ENCODE data around the gene DYNC1I1. TPM values are rescaled to one million over a fixed set of nuclear protein-coding genes. Genes with fewer than 3 reads are reported as not detected.

The DYNC1I1 gene
- total RNA-seq: 39.0 TPM
- long read RNA-seq, transcript DYNC1I1-202 (16 exons, 2,843 nt): major isoform, 49 of 123 reads
- long read RNA-seq, transcript DYNC1I1-201 (17 exons, 2,950 nt): minor isoform, 5 of 123 reads
- long read RNA-seq, transcript DYNC1I1-205 (17 exons, 2,947 nt): minor isoform, 46 of 123 reads
- long read RNA-seq, partial matches to known transcripts: 7 of 123 reads
- long read RNA-seq, other reads (novel, unspliced or antisense): 14 of 123 reads

DNA sequence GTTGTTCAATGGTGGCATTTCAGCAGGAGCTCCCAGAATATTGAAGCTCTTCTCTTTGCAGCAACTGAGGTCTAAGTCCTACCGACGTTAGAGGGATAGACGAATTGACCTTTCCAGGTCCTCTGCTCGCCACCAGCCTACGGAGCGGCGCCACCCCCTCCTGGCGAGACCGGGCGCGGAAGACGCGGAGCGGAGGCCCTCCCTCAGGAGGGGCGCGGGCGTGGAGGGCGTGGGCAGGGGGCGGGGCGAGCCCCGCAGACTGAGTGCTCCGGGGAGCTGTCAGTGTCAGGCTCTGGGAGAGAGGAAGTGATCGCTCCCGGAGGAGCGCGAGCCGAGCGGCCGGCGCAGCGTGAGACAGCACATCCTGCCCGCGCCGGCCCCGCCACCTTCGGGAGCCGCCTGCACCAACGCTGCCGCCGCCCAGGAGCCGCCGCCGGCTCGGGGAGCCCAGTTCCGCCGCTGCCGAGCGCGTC is at the start of gene DYNC1I1:
DYNC1I1 (plus strand) TSS at position 257 of the 473 bp plus-strand sequence. CDS start 32,176 bp downstream, outside the sequence.
- ATAC-seq: peak; percentile 98
- intact Hi-C loops (cut with micrococcal nuclease): no loop called here
- DNase-seq: peak; percentile 91

DNA sequence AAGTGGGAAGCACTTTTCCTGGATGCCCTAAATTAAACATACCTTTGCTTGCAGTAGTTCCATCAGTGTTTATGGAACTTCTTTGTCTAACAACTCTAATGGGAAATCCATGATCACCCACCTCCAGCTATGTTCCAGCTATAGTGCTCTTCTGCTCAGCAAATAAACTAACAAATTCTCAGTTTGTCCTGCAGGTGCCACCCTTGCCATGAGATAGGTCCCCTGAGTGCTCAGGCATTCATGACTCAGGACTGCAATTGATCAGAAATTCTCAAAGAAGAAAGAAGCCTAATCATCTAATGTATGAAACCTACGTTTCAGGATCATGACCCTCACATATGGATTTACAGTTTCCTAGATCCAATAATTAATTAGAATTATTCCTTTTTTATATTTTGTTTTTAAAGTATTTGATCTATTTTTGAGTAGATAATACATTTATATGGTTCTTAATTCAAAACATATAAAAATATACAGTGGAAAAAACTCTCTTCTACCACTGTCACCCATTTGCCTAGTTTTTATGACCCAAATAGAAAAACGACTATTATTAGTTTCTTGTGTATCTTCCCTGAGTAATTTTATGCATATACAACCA is 48.7 kb upstream of the DYNC1I1 start:
- DNase-seq (no peak), ATAC-seq (peak; percentile 81)
- intact Hi-C loops (cut with micrococcal nuclease): loop anchor here (5.0 kb wide), 1 partner anchor 149 kb away; no protein-coding TSS in a partner anchor

DNA sequence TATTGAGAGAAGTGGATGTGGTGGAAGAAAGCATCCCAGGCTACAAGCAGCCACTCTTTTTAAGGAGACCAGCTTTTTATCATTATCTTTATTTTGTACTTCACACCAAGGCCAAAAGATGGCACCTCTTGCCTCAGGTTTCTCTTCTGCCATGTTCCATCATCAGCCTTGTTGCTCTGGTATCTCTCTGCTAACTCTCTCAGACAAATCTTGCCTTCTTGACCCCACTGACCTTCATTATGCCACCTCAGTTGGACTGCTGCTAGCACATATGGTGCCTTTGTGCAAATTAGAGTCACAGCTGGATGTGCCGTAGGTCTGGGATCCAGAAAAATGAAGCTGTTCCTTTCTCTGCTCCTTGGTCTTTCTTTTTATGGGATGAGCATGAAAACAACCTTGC is 47.1 kb upstream of the DYNC1I1 start:
- intact Hi-C loops (cut with micrococcal nuclease): no loop called here
- DNase-seq: no peak
- ATAC-seq: no peak

DNA sequence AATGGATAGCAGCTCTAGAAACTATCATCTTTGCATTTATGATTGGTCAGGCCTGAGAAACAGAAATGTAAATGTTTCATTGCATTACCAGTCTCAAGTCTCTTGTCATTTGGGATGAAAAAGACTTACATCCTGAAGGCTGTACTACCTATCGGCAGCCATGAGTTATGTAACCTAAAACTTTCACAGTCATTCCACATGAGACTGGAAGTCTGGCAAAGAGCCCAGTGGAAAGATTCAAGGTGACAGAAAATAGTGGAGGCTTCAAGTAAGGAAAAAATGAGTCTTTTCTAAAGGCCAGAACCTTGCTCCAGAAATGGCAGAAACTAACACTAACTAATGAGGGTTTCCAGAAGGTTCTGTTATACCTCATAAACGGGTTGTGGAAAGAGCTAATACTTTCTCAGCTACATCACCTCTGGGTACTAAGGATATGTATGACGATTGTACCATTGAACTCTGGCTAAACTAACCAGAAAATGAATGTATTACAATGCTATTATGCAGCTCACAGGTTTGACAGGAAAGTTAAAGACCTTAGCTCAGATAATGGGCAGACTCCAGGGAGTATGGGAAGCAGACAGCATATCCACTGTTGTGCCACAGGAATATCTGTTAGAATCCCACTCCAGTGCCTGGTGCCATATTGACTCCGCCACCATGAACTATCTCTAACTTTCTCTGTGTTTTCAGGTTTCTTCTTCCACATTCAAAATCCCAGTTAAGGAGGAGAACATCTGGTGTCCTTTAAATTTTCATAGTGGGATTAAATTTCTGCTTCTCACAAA is 41.7 kb upstream of the DYNC1I1 start:
- ATAC-seq (no peak), DNase-seq (no peak)
- intact Hi-C loops (cut with micrococcal nuclease): no loop called here

DNA sequence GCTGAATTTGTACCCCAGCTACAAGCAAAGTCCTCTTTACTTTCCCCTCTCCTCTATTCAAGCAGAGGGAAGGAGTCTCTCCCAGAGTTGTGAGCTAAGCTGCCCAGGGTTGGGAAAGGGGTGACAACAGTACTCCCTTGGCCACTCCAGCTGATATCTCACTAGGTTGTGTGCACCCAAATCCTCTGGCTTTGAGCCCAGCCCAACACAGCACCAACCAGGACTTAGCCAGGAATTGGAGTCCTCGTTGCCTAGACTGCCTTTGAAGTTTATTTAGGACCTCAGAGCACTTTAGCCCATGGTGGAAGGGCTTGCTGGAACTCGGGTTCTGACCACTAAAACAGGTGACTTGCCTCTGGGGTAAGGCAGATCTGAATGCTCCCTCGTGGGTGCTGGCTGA is 35.7 kb upstream of the DYNC1I1 start:
- intact Hi-C loops (cut with micrococcal nuclease): no loop called here
- ATAC-seq (peak; percentile 93), DNase-seq (peak; percentile 47)

DNA sequence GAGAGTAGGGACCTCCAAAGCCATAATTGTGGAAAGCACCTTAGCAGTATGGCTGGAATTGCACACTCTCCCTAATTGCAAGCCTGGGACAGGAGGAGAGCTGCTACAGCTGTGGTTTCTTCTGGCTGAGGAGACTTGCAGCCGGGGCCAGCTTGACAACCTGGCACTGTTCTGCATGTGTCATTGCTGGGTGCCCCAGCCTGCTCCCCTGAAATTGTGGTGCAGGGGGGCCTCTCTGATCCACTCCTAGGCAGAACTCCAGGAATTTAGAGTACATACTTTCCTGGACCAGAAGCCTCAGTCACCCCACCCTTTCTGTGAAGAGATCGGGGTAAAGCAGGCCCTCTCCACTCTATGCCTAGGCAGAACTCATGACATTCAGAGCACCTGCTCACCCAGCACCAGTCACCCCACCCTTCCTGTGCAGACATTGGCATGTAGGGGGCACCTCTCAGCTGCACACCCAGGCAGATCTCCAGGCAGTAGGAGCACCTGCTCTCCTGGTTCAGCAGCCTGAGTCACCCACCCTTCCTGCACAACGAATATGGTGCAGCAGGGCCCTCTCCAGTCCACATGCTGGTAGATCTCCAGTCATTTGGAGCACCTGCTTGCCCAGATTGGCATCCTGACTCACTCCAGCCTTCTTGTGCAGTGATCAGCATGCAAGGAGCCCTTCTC is 34.4 kb upstream of the DYNC1I1 start:
- ATAC-seq (no peak), DNase-seq (no peak)
- intact Hi-C loops (cut with micrococcal nuclease): no loop called here

DNA sequence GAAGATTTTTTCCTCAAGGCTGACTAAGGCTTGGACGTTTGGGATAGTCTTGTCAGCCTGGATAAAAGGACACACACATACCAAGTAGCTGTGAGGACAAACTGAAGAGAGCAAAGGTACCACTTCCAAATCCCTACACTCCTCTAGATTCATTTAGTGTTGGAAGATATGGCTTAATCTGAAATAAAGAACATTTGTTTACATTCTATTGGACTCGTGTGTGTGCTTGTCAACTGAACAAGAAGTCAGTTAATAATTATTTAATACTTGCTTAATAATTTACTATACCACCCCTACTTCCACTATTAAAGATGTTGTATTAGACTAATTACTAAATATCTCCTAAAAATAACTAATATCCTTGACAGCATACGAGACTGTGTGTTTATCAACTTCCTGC is 23.3 kb upstream of the DYNC1I1 start:
- DNase-seq (no peak), ATAC-seq (no peak)
- intact Hi-C loops (cut with micrococcal nuclease): no loop called here

DNA sequence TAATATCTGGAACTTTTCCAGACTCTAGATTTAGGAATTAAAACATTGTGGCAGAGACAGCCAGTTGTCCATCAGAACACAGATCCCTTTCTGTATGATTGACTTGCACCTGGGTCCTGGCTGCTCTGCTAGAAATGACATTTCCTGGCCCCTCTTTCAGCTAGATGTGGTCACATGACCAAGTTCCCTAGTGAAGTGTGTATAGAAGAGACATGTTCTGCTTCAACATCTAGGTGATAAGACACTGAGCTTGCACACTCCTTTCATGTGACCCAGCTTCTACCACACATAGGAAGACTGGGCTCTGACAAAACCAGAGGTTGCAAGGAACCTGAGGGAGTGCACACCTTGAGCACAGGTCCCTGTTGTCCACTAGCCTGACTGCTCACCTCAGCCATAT is 22.8 kb upstream of the DYNC1I1 start:
- ATAC-seq: no peak
- intact Hi-C loops (cut with micrococcal nuclease): no loop called here
- DNase-seq: no peak

DNA sequence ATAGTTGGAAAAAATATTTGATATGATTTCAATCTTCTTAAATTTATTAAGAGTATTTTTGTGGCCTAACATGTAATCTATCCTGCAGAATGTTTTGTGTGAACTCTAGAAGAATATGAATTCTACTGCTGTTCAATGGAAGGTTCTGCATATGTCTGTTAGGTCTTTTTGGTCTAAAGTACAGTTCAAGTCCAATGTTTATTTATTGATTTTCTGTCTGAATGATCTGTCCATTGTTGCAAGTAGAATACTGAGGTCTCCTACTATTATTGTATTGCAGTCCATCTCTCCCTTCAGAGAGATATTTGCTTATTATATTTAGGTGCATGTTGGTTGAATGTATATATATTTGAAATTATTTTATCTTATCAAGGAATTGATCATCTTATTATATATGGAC is 18.9 kb upstream of the DYNC1I1 start:
- intact Hi-C loops (cut with micrococcal nuclease): no loop called here
- no peak for ATAC-seq

DNA sequence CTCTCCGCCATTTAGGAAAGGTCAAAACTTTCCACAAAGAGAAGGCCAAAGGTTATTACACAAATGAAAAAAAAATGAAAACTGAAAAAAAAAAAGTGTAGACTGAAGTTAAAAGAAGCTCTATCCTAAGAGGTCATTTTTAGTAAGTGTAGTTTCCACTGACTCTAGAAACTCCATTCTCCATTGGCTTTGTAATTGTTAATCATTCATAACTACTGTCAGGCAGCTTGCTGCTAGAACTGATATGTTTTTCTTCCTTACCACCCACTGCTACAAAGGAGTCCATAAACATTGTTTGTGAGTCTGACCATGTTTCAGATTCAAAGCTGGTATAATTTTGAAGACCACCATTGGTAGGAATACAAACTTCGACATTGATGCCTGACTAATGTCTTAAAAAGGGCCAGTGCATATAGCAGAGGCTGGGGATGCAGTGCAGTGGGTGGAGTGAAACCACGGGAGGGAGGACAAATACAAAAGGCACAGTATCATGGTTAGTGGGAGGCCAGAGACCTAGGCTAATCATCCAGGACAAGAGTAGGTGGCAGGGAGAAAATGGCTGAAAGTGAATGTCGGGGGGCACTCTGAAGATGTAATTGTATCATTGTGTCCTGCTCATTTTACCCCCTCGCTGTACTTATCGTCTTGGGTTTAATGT is 16.9 kb upstream of the DYNC1I1 start:
- DNase-seq (no peak), ATAC-seq (no peak)
- intact Hi-C loops (cut with micrococcal nuclease): no loop called here

More for the DNA sequence above, 18.9 kb upstream of the DYNC1I1 start:
- DNase-seq: no peak

DNA sequence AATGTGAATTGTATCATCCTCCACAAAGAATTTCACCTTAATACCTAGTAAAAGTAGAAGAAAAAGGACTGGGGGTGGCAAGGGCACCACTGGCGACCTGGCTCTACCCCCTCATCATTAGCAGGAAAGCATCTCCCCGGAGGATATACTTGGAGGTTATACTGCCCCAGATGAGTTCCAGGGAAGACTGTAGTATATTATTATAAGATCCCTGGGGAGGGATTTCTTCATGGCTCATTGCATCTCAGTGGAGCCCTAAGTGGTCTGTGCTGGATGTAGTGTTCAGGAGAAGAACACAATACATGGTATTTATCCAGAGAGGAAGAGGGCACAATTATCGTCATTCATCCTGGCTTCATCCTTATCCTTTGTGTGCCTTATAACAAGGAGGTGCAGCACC is 14.2 kb upstream of the DYNC1I1 start:
- no peak for ATAC-seq
- DNase-seq: no peak
- intact Hi-C loops (cut with micrococcal nuclease): no loop called here

DNA sequence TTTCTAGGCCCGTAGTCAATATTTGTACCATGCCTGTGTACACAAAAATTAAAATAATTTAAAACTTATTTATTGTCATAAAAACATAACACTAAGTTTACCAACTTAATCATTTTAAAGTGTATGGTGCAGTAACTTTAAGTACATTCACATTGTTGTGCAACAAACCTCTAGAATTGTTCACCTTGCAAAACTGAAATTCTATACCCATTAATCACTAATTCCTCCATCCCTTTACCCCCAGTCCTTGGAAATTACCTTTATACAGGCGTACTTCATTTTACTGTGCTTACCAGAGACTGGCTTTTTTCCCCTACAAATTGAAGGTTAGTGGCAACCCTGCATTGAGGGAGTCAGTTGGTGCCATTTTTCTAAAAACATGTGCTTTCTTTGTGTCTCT is 6.3 kb upstream of the DYNC1I1 start:
- intact Hi-C loops (cut with micrococcal nuclease): no loop called here
- DNase-seq (no peak), ATAC-seq (no peak)

DNA sequence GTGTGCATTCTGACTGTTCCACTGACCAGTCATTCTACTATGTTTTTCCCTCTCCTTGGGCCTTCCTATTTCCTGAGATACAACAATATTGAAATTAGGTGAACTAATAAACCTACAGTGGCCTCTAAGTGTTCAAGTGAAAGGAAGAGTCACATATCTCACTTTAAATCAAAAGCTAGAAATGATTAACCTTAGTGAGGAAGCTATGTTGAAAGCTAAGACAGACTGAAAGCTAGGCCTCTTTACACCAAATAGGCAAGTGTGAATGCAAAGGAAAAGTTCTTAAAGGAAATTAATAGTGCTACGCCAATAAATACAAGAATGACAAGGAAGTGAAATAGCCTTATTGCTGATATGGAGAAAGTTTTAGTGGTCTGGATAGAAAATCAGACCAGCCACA is 5.7 kb upstream of the DYNC1I1 start:
- intact Hi-C loops (cut with micrococcal nuclease): no loop called here
- DNase-seq: no peak
- no peak for ATAC-seq

DNA sequence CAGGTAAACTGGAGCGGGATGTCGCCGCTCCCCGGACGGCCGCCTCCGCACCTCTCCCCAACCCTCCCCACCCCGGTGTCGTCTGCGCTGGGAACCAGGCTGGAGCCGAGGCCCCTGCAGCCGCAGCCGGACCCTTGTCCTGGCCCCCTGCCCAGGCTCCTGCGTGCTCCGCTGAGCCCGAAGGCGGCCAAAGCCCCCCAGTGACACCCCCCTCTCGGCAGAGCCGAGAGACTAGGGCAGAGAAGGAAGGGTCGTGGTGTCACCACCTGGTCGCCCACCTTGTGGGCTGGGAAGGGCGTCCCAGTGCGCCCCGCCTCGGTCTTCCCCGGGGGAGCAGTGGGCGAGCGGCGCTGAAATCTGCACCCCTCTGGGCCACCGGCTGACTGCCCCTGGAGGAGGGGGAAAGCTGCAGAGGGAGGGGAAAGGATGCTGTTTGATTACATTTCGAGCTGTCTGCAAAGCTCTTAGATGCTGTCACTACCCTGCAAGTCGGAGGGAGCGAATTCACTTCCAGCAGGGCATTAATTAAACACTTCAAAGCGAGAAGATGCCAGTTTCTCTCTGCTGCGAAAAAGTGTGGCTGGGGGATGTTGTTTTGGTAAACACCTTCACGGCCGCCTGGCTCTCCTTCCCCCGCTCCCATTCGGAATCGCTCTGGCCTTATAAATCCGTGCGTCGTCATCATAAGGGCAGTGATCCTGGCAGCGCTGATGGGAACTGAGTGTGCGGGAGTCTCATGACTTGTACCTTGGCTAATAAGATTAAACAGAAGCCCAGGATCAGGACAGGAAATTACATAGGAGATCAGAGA is 622 bp downstream of the DYNC1I1 start:
- peak; percentile 86 for ATAC-seq
- peak; percentile 70 for DNase-seq
- intact Hi-C loops (cut with micrococcal nuclease): no loop called here

DNA sequence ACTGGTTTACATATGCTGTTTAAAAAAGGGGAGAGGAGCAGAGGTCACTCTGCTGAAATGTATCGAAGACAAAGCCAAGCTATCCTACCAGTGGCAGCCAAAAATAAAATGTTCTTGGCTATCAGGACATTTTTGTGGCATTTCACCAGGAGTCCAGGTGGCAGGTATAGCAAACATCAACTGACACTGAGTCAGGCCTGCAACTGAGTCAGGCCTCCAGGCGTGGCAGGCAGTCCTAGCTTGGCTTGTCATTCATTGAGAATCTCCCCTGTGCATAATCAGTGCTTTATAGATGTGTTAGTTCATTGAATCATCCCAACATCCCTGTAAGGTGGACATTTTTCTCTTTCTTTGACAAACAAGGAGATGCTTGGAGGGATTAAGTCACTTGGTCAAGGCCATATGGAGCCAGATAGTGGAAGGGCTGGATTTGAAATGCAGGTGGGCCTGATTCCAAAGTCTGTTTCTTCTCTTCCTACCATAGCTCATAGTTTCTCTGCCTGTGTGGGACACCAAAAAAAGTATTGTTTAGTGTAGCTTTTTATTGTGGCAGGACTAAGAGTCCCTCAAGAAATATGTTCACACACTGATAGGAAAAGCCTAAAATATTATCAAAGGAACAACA is 4.3 kb downstream of the DYNC1I1 start:
- DNase-seq (no peak), ATAC-seq (no peak)
- intact Hi-C loops (cut with micrococcal nuclease): no loop called here

DNA sequence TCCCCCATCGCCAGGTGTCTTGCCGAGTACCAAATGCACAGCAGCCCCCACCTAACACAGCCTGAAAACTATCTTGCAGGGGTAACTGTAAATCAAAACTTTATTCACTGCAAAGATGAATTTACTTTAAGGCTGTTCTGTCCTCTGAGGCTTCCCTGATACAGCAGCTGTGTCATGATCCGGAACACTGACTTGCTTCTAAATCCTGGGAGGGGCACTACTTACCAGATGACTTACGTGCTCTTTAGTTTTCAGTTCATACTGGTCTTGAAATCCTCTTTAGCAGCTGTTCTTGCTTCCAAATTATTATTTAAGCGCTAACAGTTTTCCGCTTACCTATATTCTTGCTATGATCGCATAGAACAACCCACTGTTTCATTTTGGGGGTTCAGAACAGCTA is 4.9 kb downstream of the DYNC1I1 start:
- ATAC-seq (no peak), DNase-seq (no peak)
- intact Hi-C loops (cut with micrococcal nuclease): no loop called here

DNA sequence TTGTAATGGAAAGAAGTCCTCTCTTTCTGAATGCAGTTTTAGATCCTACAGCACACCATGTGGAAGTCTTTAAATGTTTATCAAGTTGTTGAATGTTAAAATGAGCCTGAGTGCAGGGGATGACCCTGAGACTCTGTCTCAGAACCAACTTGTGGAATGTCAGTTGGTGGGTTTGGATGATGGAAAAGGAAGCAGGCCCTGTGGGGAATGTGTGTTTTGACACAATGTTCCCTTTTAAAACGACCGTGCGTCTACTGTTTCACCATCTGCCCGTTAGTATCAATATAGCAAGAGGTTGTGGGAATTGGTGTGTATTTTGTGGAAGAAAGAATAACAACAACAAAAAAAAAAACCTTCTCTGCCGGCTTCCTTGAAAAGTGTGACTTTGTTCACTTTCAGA is 8.3 kb downstream of the DYNC1I1 start:
- no peak for ATAC-seq
- no peak for DNase-seq

DNA sequence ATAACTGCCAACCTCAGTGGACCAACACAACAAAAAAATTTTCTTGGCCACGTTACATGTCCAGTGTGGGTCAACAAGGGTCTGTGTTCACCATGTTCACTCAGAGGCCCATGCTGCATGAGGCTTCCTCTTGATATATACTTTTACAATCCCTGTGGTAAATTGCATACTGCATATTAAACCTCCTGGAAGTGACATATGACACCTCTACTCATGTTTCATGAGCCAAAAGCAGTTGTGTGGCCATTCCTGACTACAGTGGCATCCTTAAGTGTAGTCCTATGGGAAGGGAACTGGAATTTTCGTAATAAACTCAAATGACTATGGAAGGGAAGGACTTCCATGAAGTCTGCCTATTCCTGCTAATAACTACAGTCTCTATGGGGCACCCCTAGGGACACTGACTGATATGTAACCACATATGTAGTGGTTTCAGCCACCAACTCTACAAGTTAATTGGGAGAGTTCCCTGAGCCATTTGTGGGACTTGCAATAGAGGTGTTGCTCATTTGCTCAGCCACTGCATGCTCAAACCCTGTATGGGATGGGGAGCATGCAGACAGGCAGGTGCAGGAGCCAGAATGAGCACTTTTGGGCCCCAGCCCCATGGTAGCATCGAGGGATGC is 9.7 kb downstream of the DYNC1I1 start:
- DNase-seq: no peak
- ATAC-seq: no peak
- intact Hi-C loops (cut with micrococcal nuclease): no loop called here

More for the DNA sequence above, 8.3 kb downstream of the DYNC1I1 start:
- intact Hi-C loops (cut with micrococcal nuclease): no loop called here

Data from left ventricle myocardium superior (tissue), 1 donor.